B cell (primary cell): Measurements from ENCODE around the gene CNTF.

Experiments
- EZH2 ChIP-seq: IDR thresholded peaks from 2 replicates; pipeline ENCODE4 v1.6.1; 2012; ENCODE audit warnings: borderline replicate concordance, low read depth, mild to moderate bottlenecking, moderate library complexity, low read length; ENCODE audit not compliant: insufficient read depth, poor library complexity, severe bottlenecking
- TF ChIP-seq, protein P1 (sequence below): fragments of 200-600 bp; IDR thresholded peaks from one replicate; pipeline ENCODE4 v1.8.0; 2022; ENCODE audit warnings: antibody characterized with exemption, mild to moderate bottlenecking

GRCh38 chr11:58639669-58640068 lies 17.2 kb downstream of the CNTF start:
- TF ChIP-seq, protein P1, sequence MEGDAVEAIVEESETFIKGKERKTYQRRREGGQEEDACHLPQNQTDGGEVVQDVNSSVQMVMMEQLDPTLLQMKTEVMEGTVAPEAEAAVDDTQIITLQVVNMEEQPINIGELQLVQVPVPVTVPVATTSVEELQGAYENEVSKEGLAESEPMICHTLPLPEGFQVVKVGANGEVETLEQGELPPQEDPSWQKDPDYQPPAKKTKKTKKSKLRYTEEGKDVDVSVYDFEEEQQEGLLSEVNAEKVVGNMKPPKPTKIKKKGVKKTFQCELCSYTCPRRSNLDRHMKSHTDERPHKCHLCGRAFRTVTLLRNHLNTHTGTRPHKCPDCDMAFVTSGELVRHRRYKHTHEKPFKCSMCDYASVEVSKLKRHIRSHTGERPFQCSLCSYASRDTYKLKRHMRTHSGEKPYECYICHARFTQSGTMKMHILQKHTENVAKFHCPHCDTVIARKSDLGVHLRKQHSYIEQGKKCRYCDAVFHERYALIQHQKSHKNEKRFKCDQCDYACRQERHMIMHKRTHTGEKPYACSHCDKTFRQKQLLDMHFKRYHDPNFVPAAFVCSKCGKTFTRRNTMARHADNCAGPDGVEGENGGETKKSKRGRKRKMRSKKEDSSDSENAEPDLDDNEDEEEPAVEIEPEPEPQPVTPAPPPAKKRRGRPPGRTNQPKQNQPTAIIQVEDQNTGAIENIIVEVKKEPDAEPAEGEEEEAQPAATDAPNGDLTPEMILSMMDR, result no peak
- no peak for TF ChIP-seq EZH2
